GM04504 (cell line): ENCODE data around the gene RBM12.
A peak's percentile ranks its signal among the peaks of the same experiment; 100 is the strongest.
"Not testable (repeated sequence)": the region's sequence is repeated elsewhere in the genome, so short reads cannot be mapped to it uniquely, and the experiment has no call there.

ENCODE experiments used
- DNase-seq: peaks from one replicate; pipeline ENCODE4 v3.0.0-alpha.2; 2012; ENCODE audit warnings: low read depth

Gene RBM12, protein sequence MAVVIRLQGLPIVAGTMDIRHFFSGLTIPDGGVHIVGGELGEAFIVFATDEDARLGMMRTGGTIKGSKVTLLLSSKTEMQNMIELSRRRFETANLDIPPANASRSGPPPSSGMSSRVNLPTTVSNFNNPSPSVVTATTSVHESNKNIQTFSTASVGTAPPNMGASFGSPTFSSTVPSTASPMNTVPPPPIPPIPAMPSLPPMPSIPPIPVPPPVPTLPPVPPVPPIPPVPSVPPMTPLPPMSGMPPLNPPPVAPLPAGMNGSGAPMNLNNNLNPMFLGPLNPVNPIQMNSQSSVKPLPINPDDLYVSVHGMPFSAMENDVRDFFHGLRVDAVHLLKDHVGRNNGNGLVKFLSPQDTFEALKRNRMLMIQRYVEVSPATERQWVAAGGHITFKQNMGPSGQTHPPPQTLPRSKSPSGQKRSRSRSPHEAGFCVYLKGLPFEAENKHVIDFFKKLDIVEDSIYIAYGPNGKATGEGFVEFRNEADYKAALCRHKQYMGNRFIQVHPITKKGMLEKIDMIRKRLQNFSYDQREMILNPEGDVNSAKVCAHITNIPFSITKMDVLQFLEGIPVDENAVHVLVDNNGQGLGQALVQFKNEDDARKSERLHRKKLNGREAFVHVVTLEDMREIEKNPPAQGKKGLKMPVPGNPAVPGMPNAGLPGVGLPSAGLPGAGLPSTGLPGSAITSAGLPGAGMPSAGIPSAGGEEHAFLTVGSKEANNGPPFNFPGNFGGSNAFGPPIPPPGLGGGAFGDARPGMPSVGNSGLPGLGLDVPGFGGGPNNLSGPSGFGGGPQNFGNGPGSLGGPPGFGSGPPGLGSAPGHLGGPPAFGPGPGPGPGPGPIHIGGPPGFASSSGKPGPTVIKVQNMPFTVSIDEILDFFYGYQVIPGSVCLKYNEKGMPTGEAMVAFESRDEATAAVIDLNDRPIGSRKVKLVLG

DNA sequence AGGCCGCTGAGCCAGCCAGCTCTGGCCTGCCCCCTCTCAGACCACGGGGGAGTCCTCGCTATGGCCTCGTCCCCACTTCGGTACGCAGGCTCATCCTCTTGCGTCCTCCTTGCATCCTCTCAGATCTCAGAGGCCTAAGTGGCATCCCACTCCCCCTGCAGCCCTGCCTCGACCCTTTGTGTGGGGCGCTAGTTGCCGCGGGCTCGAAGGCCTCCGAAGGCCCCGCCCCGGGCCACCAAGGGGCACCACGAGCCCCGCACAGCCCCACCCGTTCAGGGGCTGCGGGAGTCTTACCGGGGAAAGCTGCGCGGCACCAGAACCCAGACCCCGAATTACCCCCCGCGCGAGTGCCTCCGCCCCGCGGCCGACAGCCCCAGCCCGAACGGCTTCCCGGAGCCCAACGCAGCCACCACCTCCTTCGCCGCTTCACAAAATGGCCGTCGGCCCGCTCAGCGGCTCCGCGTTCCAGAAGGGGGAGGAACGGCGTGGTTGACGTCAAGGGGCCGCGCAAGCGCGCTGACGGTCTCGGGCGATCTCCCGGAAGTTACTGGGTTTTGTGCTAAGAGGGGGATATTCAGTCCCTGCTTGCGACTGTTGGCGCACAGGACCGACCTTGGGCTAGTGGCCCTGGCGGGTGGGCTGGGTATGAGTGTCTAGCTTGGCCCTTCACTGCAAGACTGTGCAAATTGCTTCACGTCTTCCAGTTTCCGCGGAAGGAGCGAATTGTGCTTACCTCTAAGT, at the start of gene RBM12, which contains the start of gene CPNE1:
Gene RBM12 (minus strand): TSS at position 435 of the 741 bp plus-strand sequence. CDS start 9,578 bp downstream, outside the sequence.
Gene CPNE1 (minus strand): TSS at position 435 of the 741 bp plus-strand sequence. CDS start 31,977 bp downstream, outside the sequence.
- DNase-seq: peak; percentile 85

DNA sequence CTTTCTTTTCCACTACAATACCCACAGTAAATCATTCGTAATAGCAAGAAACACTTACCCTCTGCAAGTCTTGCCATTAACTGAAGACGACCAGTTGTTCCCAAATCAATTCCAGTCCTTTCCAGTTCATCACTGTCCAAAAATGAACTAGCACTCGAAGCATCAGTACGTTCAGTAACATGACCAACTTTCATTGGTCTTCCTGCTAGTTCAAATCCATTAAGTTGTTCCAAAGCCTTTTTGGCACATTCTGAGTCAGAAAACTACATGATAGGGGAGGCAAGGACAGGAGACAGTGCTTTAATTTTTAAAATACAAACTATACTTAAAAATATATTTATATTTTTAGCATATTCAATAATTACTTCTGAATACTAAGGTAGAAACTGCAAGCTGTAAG, 49.4 kb upstream of the RBM12 start:
- no peak for DNase-seq

GRCh38 chr20:35713120-35713519, 48.4 kb upstream of the RBM12 start:
- DNase-seq: not testable (repeated sequence)

DNA sequence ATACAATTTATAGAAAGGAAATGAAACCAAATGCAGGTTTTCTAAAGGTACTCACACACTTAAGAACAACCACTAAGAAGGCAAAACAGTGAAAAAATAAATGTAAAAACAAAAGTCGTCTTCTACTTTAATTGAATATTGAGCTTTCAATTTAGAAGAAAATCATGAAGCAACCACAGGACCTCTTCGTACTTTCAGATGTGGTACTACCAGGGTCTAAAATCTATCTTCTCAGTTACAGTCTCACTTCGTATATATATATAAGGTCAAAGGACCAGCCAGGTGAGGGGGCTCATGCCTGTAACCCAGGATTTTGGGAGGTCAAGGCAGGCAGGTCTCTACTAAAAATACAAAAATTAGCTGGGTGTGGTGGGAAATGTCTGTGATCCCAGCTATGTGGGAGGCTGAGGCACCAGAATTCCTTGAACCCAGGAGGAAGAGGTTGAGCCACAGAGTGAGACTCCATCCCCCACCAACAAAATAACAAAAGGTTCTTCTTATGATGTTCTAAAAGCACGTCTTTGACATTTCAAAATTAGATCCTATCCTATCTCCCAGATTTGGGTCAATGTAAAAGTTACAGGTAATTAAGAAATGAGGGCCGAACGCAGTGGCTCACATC, 47.0 kb upstream of the RBM12 start:
- no peak for DNase-seq

- DNase-seq: no peak
Measured at GRCh38 chr20:35710884-35711587, 46.3 kb upstream of the RBM12 start.

DNA sequence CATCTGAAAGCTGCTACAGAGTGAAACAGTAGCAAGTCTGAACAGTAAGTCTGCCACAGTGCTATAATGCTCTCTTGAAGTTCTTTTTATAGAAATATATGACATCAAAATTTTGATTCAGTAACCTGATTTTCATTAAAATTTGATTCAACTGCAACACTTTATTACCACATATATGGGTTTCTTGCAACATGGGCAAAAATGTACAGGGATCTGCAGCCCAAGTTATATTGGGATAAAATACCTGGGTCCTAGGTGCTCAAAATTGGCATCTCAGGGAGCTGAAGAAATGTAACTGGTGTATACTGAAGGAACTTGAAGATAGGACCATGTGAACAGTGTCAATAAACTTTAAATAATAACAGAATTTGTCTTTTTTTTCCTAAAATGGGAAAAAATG, 45.3 kb upstream of the RBM12 start:
- no peak for DNase-seq

DNA sequence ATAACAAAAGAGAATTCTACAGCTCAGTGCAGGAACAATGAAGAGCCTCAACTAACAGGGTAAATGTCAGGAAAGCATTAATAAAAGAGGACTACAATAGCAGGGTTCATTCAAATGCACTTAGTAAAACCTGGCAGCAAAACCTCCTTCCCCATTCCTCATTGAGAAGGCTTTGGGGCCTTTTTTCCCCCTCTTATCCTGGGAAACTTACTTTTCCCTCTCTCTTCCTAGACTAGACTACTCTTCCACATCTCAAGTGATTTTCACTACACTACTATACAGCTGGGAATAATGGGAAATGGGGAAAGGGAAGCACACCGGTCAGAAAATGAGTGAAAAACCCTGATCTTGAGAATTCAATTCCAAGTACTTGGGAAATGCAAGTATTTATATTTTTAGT, 44.6 kb upstream of the RBM12 start:
- DNase-seq: no peak

GRCh38 chr20:35708502-35708901, 43.8 kb upstream of the RBM12 start:
- DNase-seq: no peak

DNA sequence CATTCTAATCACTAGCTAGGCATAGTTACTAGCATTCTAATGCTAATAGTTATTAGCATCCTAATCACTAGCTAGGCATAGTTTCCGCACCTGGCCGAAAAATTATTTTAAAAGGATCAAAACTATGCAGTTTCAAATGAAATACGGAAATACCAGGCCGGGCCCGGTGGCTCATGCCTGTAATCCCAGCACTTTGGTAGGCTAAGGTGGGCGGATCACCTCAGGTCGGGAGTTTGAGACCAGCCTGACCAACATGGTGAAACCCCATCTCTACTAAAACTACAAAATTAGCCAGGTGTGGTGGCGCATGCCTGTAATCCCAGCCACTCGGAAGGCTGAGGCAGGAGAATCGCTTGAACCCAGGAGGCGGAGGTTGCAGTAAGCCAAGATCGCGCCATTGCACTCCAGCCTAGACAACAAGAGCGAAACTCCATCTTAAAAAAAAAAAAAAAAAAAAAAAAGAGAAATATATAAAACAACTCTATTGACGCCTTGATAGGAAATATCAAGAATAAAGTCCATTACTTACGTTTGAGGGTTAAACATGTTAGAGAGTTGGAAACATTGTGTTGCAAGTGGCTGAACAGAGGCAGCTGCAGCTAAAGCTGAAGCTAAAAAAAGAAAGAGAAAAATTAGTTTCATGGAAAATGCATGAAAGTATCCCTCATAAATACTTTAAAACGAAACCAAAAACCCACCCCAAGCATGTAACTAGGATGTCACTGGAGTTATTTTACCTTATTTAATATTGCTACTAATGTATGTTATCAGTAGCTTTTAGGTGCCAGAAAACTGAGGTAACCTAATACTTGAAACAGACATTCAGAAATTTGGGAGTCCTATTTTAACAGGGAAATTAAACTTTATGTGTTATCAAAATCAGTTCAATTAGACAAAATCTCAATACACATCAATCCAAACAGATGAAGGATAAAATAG, 42.2 kb upstream of the RBM12 start:
- not testable (repeated sequence) for DNase-seq

DNA sequence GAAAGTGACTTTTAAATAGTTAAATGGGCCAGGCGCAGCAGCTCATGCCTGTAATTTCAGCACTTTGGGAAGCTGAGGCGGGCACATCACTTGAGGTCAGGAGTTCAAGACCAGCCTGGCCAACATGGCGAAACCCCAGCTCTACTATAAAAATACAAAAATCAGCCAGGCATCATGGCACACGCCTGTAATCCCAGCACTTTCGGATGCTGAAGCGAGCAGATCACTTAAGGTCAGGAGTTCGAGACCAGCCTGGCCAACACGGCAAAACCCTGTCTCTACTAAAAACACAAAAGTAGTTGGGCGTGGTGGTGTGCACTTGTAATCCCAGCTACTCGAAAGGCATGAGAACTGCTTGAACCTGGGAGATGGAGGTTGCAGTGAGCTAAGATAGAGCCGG, 41.2 kb upstream of the RBM12 start:
- DNase-seq: not testable (repeated sequence)

- no peak for DNase-seq
Measured at GRCh38 chr20:35704514-35705261, 40.0 kb upstream of the RBM12 start.

DNA sequence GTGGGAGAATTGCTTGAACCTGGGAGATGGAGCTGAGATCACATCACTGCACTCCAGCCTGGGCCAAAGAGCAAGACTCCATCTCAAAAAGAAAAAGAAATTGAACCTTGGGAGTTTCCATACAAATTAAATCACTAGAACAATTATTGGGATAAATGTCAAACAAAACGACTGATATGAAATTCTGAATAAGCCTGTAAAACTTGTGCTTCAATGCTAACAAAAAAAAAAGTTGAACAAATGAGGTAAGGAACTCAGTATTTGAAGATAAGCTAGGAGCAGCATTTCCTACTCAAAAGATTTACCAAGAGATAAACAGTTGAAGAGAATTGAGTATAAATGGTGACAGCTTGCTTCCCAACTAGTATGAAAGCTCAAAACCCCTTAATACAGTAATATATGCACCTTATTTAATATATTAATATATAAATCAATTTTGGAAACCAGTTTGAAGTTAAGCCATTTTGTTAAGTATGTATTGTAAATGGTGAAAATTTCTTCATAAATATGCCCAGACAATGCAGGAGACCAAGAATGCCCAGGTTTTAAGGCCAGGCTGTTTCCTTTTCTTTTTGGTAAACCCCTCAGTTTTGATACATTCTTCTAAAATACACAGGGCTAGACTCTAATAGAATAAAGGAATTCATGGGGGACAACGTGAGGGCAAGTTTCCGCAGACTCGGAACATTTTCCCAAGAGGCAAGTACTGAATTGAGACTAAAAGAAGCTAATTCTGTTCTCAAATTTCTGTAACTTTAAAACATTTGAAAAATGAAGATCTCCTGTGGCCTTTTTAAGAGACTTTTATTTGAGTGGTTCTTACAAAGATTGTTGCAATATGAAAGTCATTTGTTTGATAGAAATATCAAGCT, 38.4 kb upstream of the RBM12 start:
- no peak for DNase-seq

GRCh38 chr20:35702051-35702823, 37.5 kb upstream of the RBM12 start:
- DNase-seq: peak; percentile 69

- no peak for DNase-seq
Measured at GRCh38 chr20:35700625-35701148, 36.0 kb upstream of the RBM12 start.

DNA sequence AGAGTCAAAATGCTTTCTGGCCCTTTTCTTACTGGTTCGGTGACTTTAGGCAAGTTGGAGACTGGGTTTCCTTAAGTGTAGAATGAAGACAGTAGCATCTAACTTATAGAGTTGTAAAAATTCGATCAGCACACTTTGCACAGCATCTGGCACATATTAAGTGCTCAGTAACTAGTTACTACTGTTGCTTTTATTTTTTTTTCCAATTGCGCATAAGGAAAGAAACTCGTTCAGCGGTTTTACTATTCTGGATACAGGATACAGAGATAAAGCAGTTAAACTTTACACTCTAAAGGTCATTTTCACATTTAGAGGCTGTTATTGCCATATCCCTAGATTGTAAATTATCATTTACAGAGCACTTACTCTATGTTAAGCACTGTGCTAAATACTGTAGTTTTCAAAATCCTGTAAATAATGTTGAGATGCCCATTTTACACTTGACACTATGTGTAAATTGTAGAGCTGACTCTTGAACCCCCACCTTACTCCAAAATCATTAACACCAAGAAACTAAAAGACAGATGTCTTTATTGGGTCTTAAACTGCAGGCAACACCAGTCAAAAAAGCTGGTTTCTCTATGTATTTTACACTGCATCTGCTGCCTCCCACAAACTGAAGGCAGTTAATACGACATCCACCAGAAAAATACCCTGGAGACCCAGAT, 35.4 kb upstream of the RBM12 start:
- DNase-seq: no peak
